ENCODE data around the gene TCOF1.

TCOF1 gene

GRCh38 chr5:150318613-150319483, 38.6 kb upstream of the TCOF1 start:
- DNase-seq (ENCODE audit: insufficient read length, low spot score) = no peak
- FAIRE-seq = no peak
- no peak for TF ChIP-seq CTCF (IDR thresholded peaks at IDR 0.05; ENCODE audit: insufficient read depth, missing control alignments)

GRCh38 chr5:150319484-150319790, 38.1 kb upstream of the TCOF1 start:
- no peak for FAIRE-seq
- no peak for DNase-seq (ENCODE audit: insufficient read length, low spot score)
- TF ChIP-seq CTCF (IDR thresholded peaks at IDR 0.05; ENCODE audit: insufficient read depth, missing control alignments) = no peak

- no peak for TF ChIP-seq CTCF (IDR thresholded peaks at IDR 0.05; ENCODE audit: insufficient read depth, missing control alignments)
- DNase-seq (ENCODE audit: insufficient read length, low spot score) = no peak
- FAIRE-seq = peak; percentile 29
Observed at GRCh38 chr5:150320044-150320613, 37.4 kb upstream of the TCOF1 start.

- no peak for TF ChIP-seq CTCF (IDR thresholded peaks at IDR 0.05; ENCODE audit: insufficient read depth, missing control alignments)
- DNase-seq (ENCODE audit: insufficient read length, low spot score) = no peak
- no peak for FAIRE-seq
Observed at GRCh38 chr5:150321211-150321610, 36.3 kb upstream of the TCOF1 start.

GRCh38 chr5:150321784-150322183, 35.7 kb upstream of the TCOF1 start:
- no peak for DNase-seq (ENCODE audit: insufficient read length, low spot score)

GRCh38 chr5:150322202-150322601, 35.3 kb upstream of the TCOF1 start:
- TF ChIP-seq CTCF (IDR thresholded peaks at IDR 0.05; ENCODE audit: insufficient read depth, missing control alignments) = no peak
- DNase-seq (ENCODE audit: insufficient read length, low spot score) (no peak), FAIRE-seq (no peak)

More at GRCh38 chr5:150321784-150322183, 35.7 kb upstream of the TCOF1 start:
- no peak for TF ChIP-seq CTCF (IDR thresholded peaks at IDR 0.05; ENCODE audit: insufficient read depth, missing control alignments)
- FAIRE-seq = no peak

- DNase-seq (ENCODE audit: insufficient read length, low spot score) = no peak
- no peak for TF ChIP-seq CTCF (IDR thresholded peaks at IDR 0.05; ENCODE audit: insufficient read depth, missing control alignments)
Observed at GRCh38 chr5:150323092-150323491, 34.4 kb upstream of the TCOF1 start.

More at GRCh38 chr5:150323092-150323491, 34.4 kb upstream of the TCOF1 start:
- no peak for FAIRE-seq
